Peyer's patch (tissue), 4 donors: ENCODE measurements around the gene AGPAT2.

Experiments used
- CTCF ChIP-seq, 6 experiments: fragments of 450-650 bp in 4 of 6; fragments of 200-600 bp in 2 of 6; sonication (generic) in 1 of 6; IDR thresholded peaks; one replicate each; pipeline ENCODE4 v1.5.1; 2017 to 2019; ENCODE audit warnings: antibody characterized with exemption in 6 of 6, mild to moderate bottlenecking in 3 of 6, moderate library complexity in 1 of 6
- POLR2A ChIP-seq, 2 donors: fragments of 450-650 bp; IDR thresholded peaks; one replicate each; pipeline ENCODE4 v1.5.1; 2017; ENCODE audit warnings: antibody characterized with exemption in 2 of 2, mild to moderate bottlenecking in 2 of 2, moderate library complexity in 2 of 2

- no peak for TF ChIP-seq CTCF (IDR thresholded peaks at IDR 0.05)
- TF ChIP-seq POLR2A (IDR thresholded peaks at IDR 0.05), result no peak
These were observed 33.8 kb downstream of the AGPAT2 start for GRCh38 chr9:136653323-136654079.
